HG03139 (cell line): ENCODE measurements around the gene FOXC1.

Source experiments
- ATAC-seq: cut with Tn5 transposase; IDR thresholded peaks from one replicate; pipeline ENCODE4 v1.9.1; 2021; ENCODE audit not compliant: unreplicated experiment

The FOXC1 gene

DNA sequence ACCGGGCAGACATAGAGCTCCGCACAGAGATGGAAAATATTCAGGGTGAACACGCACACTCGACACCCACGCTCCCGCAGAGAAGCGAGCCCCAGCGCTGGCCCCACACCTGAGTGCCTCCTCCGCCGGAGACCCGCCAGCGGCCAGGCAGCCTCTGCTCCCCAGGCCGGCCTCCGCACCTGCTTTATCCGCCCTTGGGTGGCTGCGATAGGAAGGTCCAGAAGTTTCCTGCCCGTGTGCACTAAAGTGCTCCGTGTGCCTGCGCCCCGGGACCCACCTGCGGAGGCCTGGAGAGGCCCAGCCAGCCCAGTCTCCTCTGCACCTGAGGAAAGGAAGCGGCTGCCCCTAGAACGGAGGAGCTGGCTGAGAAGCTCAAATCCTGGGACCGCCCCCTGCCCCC is 10.8 kb upstream of the FOXC1 start:
- no peak for ATAC-seq

- ATAC-seq: no peak
Measured at GRCh38 chr6:1599469-1599868, 10.2 kb upstream of the FOXC1 start.

DNA sequence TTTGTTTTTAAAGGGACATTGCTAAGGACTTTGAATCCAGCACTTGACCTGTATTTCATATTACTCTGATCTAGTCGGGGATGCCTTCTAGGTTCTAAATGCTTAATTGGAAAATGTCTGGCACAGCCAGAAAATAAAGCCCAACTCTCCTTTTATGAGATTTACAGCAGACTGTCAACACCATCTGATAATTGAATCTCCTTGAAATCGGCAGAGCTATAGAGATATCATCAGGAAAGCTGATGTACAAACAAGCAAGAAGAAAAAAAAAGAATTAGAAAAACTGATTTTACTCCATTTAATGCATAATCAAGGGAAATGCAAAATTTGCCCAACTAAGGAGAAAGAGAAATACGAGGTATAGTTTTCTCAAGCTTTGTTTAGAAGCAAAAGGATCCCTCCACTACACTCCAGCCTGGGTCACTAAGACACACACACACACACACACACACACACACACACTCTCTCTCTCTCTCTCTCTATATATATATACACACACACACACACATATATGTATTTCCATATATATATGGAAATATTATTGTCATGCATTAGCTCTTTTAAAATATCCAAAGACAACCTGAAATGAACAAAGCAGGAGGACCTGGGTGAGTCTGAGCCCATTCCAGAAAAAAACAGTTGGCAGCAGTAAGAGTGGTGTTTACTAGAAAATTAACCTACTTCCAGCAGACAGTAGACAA is 9.5 kb upstream of the FOXC1 start:
- ATAC-seq: no peak

GRCh38 chr6:1600764-1601157 is 9.0 kb upstream of the FOXC1 start:
- ATAC-seq: no peak

GRCh38 chr6:1601158-1602048 is 8.3 kb upstream of the FOXC1 start:
- ATAC-seq: no peak

DNA sequence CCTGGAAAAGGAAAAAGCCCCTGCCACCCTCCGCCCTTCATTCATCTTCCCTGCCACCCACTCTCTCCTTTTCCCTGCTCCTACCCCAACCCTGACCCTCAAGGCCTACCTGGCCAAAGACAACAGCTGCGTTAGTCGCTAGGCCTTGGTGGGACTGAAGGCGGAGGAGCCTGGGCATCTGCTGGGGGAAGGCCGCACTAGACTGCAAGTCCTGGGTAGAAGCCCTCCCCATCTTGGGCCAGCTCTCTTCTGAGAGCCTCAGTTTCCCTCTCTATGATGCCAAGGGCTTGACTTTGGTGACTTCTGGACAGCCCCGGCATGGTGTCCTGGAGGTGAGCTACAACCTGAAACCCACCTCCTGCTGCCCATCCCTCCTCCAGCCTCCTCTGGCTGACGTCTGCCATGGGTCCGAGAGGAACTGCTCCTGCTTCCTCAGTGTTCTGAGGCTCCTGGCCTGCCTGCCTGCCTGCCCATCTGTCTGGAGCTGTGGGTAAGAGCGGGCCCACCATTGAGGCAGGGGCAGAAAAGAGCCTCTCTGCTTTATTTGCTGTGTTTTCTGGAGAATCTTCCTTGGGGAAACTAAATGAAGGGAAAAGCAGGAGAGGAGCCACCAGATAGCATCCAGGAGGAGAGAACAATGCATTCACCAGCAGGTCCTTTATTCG is 7.5 kb upstream of the FOXC1 start:
- no peak for ATAC-seq

- ATAC-seq: no peak
Measured at GRCh38 chr6:1603708-1604107, 6.0 kb upstream of the FOXC1 start.

- ATAC-seq: no peak
Measured at GRCh38 chr6:1604158-1605003, 5.3 kb upstream of the FOXC1 start.

DNA sequence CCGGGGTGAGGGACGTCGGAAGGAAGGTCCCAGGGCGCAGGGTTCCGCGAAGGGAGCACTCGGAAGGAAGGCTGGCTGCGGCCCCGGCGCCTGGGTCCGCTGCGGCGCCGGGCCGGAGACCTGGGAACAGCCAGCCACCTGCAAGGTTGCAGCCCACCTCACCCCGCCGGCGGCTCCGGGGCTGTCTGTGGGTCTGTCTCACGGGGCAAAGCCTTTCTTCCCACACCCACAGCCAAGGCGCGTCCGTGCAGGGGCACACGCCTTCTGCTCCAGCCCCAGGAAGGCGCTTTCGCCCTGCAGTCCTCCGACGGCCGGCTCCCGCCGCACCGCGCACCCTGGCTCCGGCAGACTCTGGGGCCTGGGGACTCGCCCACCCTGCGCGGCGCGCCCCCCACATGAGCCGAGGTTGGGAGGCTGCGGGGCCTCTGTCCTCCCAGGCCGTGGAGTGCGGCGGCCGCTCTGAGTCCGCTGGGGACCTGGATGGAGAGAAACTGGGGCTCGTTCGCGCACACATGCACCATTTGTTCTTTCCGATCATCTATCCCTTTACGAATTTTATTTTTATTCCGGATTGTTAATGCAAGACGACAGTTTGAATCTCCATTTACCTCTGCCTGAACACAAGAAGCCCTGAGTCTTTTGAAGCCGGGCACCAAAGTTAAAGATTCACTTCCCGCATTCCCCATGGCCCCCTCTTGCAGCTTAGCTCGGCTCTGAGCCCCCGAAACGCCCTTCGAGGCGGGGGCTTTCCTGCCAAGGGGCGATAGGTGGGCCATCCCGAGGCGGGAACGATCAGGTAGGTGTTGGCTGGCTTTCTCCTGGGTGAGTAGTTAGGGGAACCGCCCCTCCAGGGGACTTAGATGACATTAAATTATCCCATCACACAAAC is 4.5 kb upstream of the FOXC1 start:
- no peak for ATAC-seq

GRCh38 chr6:1605893-1606779 is 3.6 kb upstream of the FOXC1 start:
- ATAC-seq: no peak

GRCh38 chr6:1606780-1607515 is 2.8 kb upstream of the FOXC1 start:
- no peak for ATAC-seq

- no peak for ATAC-seq
Measured at GRCh38 chr6:1607516-1608221, 2.0 kb upstream of the FOXC1 start.

- ATAC-seq: no peak
Measured at GRCh38 chr6:1608222-1609040, 1.3 kb upstream of the FOXC1 start.

DNA sequence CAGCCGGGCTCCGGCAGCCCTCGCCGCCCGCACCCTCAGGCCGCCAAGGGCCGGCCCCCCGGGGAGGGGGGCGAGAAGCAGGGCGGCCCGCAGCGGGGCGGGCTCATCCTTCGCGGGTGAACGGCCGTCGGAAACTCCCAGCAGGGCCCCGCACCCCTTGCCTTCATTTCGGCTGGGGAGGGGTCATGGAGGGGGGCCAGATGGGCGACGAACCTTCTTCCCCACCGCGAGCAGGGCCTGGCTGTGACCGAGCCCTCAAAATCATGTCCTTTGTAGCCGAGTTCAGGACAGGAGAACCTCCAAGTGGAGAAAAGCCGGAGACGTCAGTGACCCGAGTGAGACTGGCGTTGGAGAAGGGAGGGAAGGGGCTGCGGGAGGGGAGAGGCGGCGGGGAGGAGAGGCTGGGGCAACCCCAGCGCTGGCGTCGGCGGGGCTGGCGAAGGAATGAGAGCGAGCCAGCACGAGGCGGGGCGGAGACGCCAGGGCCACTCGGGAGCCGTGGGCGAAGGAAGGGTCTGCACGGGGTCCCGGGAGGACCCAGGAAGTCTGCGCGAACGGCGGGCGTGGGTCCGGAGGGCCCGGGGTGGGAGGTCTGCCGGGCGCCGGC is 571 bp upstream of the FOXC1 start:
- no peak for ATAC-seq

- no peak for ATAC-seq
Measured at GRCh38 chr6:1610497-1611321, 994 bp downstream of the FOXC1 start.

DNA sequence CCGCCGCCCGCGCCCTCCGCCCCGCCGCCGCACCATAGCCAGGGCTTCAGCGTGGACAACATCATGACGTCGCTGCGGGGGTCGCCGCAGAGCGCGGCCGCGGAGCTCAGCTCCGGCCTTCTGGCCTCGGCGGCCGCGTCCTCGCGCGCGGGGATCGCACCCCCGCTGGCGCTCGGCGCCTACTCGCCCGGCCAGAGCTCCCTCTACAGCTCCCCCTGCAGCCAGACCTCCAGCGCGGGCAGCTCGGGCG is 1.5 kb downstream of the FOXC1 start:
- no peak for ATAC-seq
